GM12878 (cell line): ENCODE measurements around the gene ARL14. TPM values are rescaled to one million over a fixed set of nuclear protein-coding genes. Genes with fewer than 3 reads are reported as not detected.

Experiments
- ATAC-seq: fragments of 200-7000 bp; cut with Tn5 transposase; 3 replicates; pipeline ENCODE4 v1.9.1; 2020; ENCODE audit warnings: mild to moderate bottlenecking, moderate library complexity
- BruUV-seq: library from RNA; stranded (reverse); fragments of 400-500 nt; replicated peaks from 2 replicates; lab custom pipeline; 2021; lab: Mats Ljungman, UMichigan
- CTCF ChIA-PET: fragments of 300-600 bp; sonication (Branson Sonifier 250); formaldehyde crosslinking; extraction: SDS; loops from one replicate; lab custom pipeline; 2021; ENCODE audit warnings: inconsistent platforms; lab: Yijun Ruan, JAX
- POLR2A ChIA-PET: fragments of 350-600 bp; formaldehyde crosslinking; extraction: SDS; loops from one replicate; lab custom pipeline; 2021; ENCODE audit warnings: inconsistent platforms; lab: Charles Lee
- RAD21 ChIA-PET: fragments of 300-600 bp; sonication (Branson Sonifier 250); formaldehyde crosslinking; loops from one replicate; lab custom pipeline; 2023; ENCODE audit warnings: antibody characterized with exemption; ENCODE audit not compliant: unreplicated experiment; lab: Charles Lee
- SMC1A ChIA-PET: fragments of 300-600 bp; sonication (Branson Sonifier 250); formaldehyde crosslinking; loops from one replicate; lab custom pipeline; 2023; ENCODE audit not compliant: unreplicated experiment, uncharacterized antibody; lab: Charles Lee
- DNase-seq: peaks from one replicate; pipeline ENCODE4 v3.0.0-alpha.2; 2011; ENCODE audit warnings: low read depth, low spot score
- FAIRE-seq: peaks from 3 replicates; lab custom pipeline; 2011; peaks lifted over from hg19 to GRCh38; lab: Jason Lieb, UNC
- H2AFZ ChIP-seq: 2 replicates; pipeline ENCODE4 v1.6.0; 2011; ENCODE audit warnings: low read depth, low read length, control low read depth; ENCODE audit not compliant: control insufficient read depth
- H3K27ac ChIP-seq: 2 replicates; pipeline ENCODE4 v1.5.1; 2011; ENCODE audit warnings: control low read depth; ENCODE audit not compliant: control insufficient read depth, insufficient read depth
- H3K27me3 ChIP-seq, 2 experiments: replicated peaks in 1 of 2; 2 replicates each; pipeline versions ENCODE4 v1.6.0 to v1.6.1; 2011; ENCODE audit warnings: low read length in 1 of 2; ENCODE audit not compliant: control insufficient read depth in 2 of 2, insufficient read depth in 2 of 2
- H3K36me3 ChIP-seq, 2 experiments: 2 replicates each; pipeline ENCODE4 v1.5.1; 2011; ENCODE audit warnings: low read length in 1 of 2; ENCODE audit not compliant: control insufficient read depth in 2 of 2, insufficient read depth in 2 of 2
- H3K4me1 ChIP-seq: 2 replicates; pipeline ENCODE4 v1.6.1; 2011; ENCODE audit warnings: mild to moderate bottlenecking, low read length, moderate library complexity, mixed read lengths; ENCODE audit not compliant: control insufficient read depth, insufficient read depth
- H3K4me2 ChIP-seq: 2 replicates; pipeline ENCODE4 v1.6.0; 2011; ENCODE audit warnings: control low read depth; ENCODE audit not compliant: control insufficient read depth, insufficient read depth
- H3K4me3 ChIP-seq: fragments of 200-600 bp; sonication (generic); 2 replicates; pipeline ENCODE4 v1.5.1; 2016
- H3K79me2 ChIP-seq: 2 replicates; pipeline ENCODE4 v1.6.0; 2011; ENCODE audit warnings: low read length; ENCODE audit not compliant: control insufficient read depth, insufficient read depth
- H3K9ac ChIP-seq: 2 replicates; pipeline ENCODE4 v1.8.0; 2011; ENCODE audit warnings: low read length, control low read depth, mixed read lengths; ENCODE audit not compliant: control insufficient read depth, insufficient read depth
- H3K9me3 ChIP-seq: replicated peaks from 3 replicates; pipeline ENCODE4 v1.5.1; 2011; ENCODE audit warnings: mild to moderate bottlenecking, low read length; ENCODE audit not compliant: control insufficient read depth, insufficient read depth
- H4K20me1 ChIP-seq: 2 replicates; pipeline ENCODE4 v1.6.0; 2011; ENCODE audit not compliant: control insufficient read depth, insufficient read depth
- E2F4 ChIP-seq: IDR thresholded peaks from 2 replicates; pipeline ENCODE4 v1.6.1; 2012; ENCODE audit warnings: low read depth, low read length, improper control_type of control experiment
- SRF ChIP-seq, 2 experiments: IDR thresholded peaks; 2 replicates each; pipeline ENCODE4 v1.6.1; 2011; ENCODE audit warnings: low read depth in 2 of 2, low read length in 2 of 2, mild to moderate bottlenecking in 1 of 2, moderate library complexity in 1 of 2
- YBX1 ChIP-seq: fragments of 450-650 bp; IDR thresholded peaks from 2 replicates; pipeline ENCODE4 v1.6.1; 2016; ENCODE audit warnings: antibody characterized with exemption
- WGBS: methylation state at CpG from one replicate; pipeline ENCODE4 v1.1.6; 2016; ENCODE audit warnings: low lambda C conversion rate; ENCODE audit not compliant: insufficient replicate concordance, insufficient coverage; ENCODE audit errors: missing lambda C conversion rate; 5-methylcytosine and 5-hydroxymethylcytosine counted together
- in situ Hi-C: fragments of 300-500 bp; cut with MboI; formaldehyde crosslinking; loops from 9 replicates; pipeline ENCODE4 v1.14.3; 2018; ENCODE audit warnings: mixed read lengths
- intact Hi-C: fragments of 100-400 bp; cut with micrococcal nuclease; formaldehyde crosslinking; loops from one replicate; pipeline ENCODE4 v1.14.2; 2022; ENCODE audit not compliant: unreplicated experiment
- polyA plus RNA-seq, 11 experiments: library from polyadenylated mRNA; depleted of rRNA in 4 of 11; unstranded in 6 of 11; stranded (reverse) in 5 of 11; fragments of >200 nt; fragmentation: Nextera tagmentation in 4 of 11; fragmentation: Illumina TruSeq in 1 of 11; extraction: Ambion mirVana in 4 of 11; extraction: Trizol in 1 of 11; gene quantifications; 1 replicate in 1 of 11; 2 replicates in 10 of 11; pipeline versions ENCODE4 v1.2.1 to v1.2.3, GENCODE V29; 2011 to 2016; ENCODE audit warnings: inconsistent platforms in 2 of 11, missing spikeins in 2 of 11, low read depth in 1 of 11
- total RNA-seq, 4 experiments: library from RNA; depleted of rRNA in 3 of 4; stranded (reverse); fragments of >200 nt in 3 of 4; fragmentation: Illumina TruSeq in 1 of 4; extraction: Trizol in 1 of 4; gene quantifications; 2 replicates each; pipeline versions ENCODE4 v1.2.1 to v1.2.3, GENCODE V29; 2013 to 2021
- TF ChIP-seq, protein P1 (sequence below): fragments of 450-650 bp; IDR thresholded peaks from 2 replicates; pipeline ENCODE4 v1.6.1; 2016; ENCODE audit warnings: mild to moderate bottlenecking

The ARL14 gene
- total and polyA plus RNA-seq, 10 of the 15 experiments (the other 5 are each of a cell fraction or from before 2014, with no cell fraction given): 0.04 to 0.18 TPM; not detected in 8

DNA sequence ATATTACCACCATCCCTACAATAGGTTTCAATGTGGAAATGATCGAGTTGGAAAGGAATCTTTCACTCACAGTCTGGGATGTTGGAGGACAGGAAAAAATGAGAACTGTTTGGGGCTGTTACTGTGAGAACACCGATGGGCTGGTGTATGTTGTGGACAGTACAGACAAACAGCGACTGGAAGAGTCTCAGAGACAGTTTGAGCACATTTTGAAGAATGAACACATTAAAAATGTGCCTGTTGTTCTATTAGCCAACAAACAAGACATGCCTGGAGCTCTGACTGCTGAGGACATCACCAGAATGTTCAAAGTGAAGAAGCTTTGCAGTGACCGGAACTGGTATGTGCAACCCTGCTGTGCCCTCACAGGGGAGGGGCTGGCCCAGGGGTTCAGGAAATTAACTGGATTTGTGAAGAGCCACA, 510 bp downstream of the ARL14 start:
- no peak overlapping the region for H3K4me2 ChIP-seq
- intact Hi-C loops (loop anchor here (5.0 kb wide), 1 partner anchor 545 kb away; the partner anchor contains the start of gene NMD3), in situ Hi-C loops (no loop called here)
- H3K4me1 ChIP-seq: no peaks in the 10 kb centered on the region
- TF ChIP-seq SRF (IDR thresholded peaks at IDR 0.05; ENCODE audit: low read depth in 2 of 2, low read length in 2 of 2): no peak
- TF ChIP-seq, protein P1, sequence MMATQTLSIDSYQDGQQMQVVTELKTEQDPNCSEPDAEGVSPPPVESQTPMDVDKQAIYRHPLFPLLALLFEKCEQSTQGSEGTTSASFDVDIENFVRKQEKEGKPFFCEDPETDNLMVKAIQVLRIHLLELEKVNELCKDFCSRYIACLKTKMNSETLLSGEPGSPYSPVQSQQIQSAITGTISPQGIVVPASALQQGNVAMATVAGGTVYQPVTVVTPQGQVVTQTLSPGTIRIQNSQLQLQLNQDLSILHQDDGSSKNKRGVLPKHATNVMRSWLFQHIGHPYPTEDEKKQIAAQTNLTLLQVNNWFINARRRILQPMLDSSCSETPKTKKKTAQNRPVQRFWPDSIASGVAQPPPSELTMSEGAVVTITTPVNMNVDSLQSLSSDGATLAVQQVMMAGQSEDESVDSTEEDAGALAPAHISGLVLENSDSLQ: no peak
- no peak for TF ChIP-seq YBX1
- no peak for TF ChIP-seq E2F4
- no peak overlapping the region for H2AFZ ChIP-seq
- no peak for FAIRE-seq
- H3K9me3 ChIP-seq: no peaks in the 10 kb centered on the region
- DNase-seq: no peak
- no peaks in the 10 kb centered on the region for H3K79me2 ChIP-seq
- H3K9ac ChIP-seq: no peak overlapping the region
- H4K20me1 ChIP-seq: no peaks in the 10 kb centered on the region
- no peak overlapping the region for H3K4me3 ChIP-seq
- H3K36me3 ChIP-seq: no peaks in the 10 kb centered on the region
- H3K27ac ChIP-seq: no peak overlapping the region
- ChIA-PET SMC1A (interaction anchor here (0.7 to 2.7 kb wide), 4 partner anchors 13 to 90 kb away, joined by 3 to 11 read pairs (median 3); no protein-coding TSS in a partner anchor), CTCF (interaction anchor here (0.6 to 1.8 kb wide), 2 partner anchors 13 to 264 kb away, joined by 3 to 6 read pairs; no protein-coding TSS in a partner anchor), RAD21 (no interaction called here), POLR2A (no interaction called here)
- ATAC-seq: no peak
- no peaks in the 10 kb centered on the region for H3K27me3 ChIP-seq
- BruUV-seq: no TSS peak
- 71% methylated on average over 4 of the region's 4 CpGs for WGBS
